IPS-18c (cell line): ENCODE results near the gene PRXL2A.
A peak's percentile ranks its signal among the peaks of the same experiment; 100 is the strongest.
"Not testable (repeated sequence)": the region's sequence is repeated elsewhere in the genome, so short reads cannot be mapped to it uniquely, and the experiment has no call there.

Source experiments
- H3K4me3 ChIP-seq: 2 replicates; pipeline ENCODE4 v1.7.0; 2013; ENCODE audit warnings: low read depth, mild to moderate bottlenecking, low read length, moderate library complexity; ENCODE audit not compliant: insufficient read depth
- H3K9me3 ChIP-seq: one replicate; pipeline ENCODE4 v1.6.1; 2013; ENCODE audit warnings: mild to moderate bottlenecking, low read length, moderate library complexity; ENCODE audit not compliant: control insufficient read depth, insufficient read depth

Gene PRXL2A

GRCh38 chr10:80464557-80465450 lies 56.5 kb downstream of the PRXL2A start:
- Histone ChIP-seq H3K4me3 (peak overlapping the region; percentile 36), H3K9me3 (peaks cover 2% of the 10 kb centered on the region)

GRCh38 chr10:80465451-80465835 lies 57.1 kb downstream of the PRXL2A start:
- Histone ChIP-seq H3K4me3 (peak overlapping the region; percentile 36; the same call in 1 of the 2 replicates), H3K9me3 (peaks cover 2% of the 10 kb centered on the region)

GRCh38 chr10:80465839-80466590 lies 57.7 kb downstream of the PRXL2A start:
- peaks cover 2% of the 10 kb centered on the region for H3K9me3 ChIP-seq
- H3K4me3 ChIP-seq, result no peak overlapping the region

- Histone ChIP-seq H3K9me3 (peaks cover 2% of the 10 kb centered on the region), H3K4me3 (no peak overlapping the region)
These were observed 58.5 kb downstream of the PRXL2A start for GRCh38 chr10:80466724-80467326.

GRCh38 chr10:80468002-80468401 lies 59.7 kb downstream of the PRXL2A start:
- Histone ChIP-seq H3K9me3 (peaks cover 2% of the 10 kb centered on the region), H3K4me3 (no peak overlapping the region)

- H3K4me3 ChIP-seq, result no peak overlapping the region
These were observed 60.6 kb downstream of the PRXL2A start for GRCh38 chr10:80468806-80469421.

GRCh38 chr10:80470266-80470665 lies 61.9 kb downstream of the PRXL2A start:
- Histone ChIP-seq H3K4me3 (no peak overlapping the region), H3K9me3 (peaks cover under 1% of the 10 kb centered on the region)

More at GRCh38 chr10:80468806-80469421, 60.6 kb downstream of the PRXL2A start:
- H3K9me3 ChIP-seq, result peaks cover 2% of the 10 kb centered on the region

- H3K9me3 ChIP-seq, result no peaks in the 10 kb centered on the region
- no peak overlapping the region for H3K4me3 ChIP-seq
These were observed 62.6 kb downstream of the PRXL2A start for GRCh38 chr10:80471001-80471400.

GRCh38 chr10:80471715-80472233 lies 63.4 kb downstream of the PRXL2A start:
- peaks cover 1% of the 10 kb centered on the region for H3K9me3 ChIP-seq
- no peak overlapping the region for H3K4me3 ChIP-seq

- Histone ChIP-seq H3K9me3 (peaks cover 2% of the 10 kb centered on the region), H3K4me3 (no peak overlapping the region)
These were observed 64.1 kb downstream of the PRXL2A start for GRCh38 chr10:80472234-80473095.

GRCh38 chr10:80473096-80473657 lies 64.8 kb downstream of the PRXL2A start:
- Histone ChIP-seq H3K4me3 (no peak overlapping the region), H3K9me3 (peaks cover 2% of the 10 kb centered on the region)

- Histone ChIP-seq H3K4me3 (no peak overlapping the region), H3K9me3 (peaks cover 2% of the 10 kb centered on the region)
These were observed 65.6 kb downstream of the PRXL2A start for GRCh38 chr10:80473692-80474596.

GRCh38 chr10:80474597-80474910 lies 66.2 kb downstream of the PRXL2A start:
- peaks cover 2% of the 10 kb centered on the region for H3K9me3 ChIP-seq
- H3K4me3 ChIP-seq, result no peak overlapping the region

GRCh38 chr10:80474941-80475340 lies 66.6 kb downstream of the PRXL2A start:
- Histone ChIP-seq H3K4me3 (no peak overlapping the region), H3K9me3 (peaks cover 2% of the 10 kb centered on the region)

- not testable (repeated sequence) for H3K9me3 ChIP-seq, H3K4me3 ChIP-seq
These were observed 67.3 kb downstream of the PRXL2A start for GRCh38 chr10:80475641-80476040.
